Natural killer cell (primary cell): ENCODE data around the gene AVPI1. TPM values are rescaled to one million over a fixed set of nuclear protein-coding genes. Genes with fewer than 3 reads are reported as not detected.
"Not testable (repeated sequence)": the region's sequence is repeated elsewhere in the genome, so short reads cannot be mapped to it uniquely, and the experiment has no call there.

Experiments used
- ATAC-seq, 3 donors: fragments of 150-1000 bp in 2 of 3; fragments of 200-7000 bp in 1 of 3; cut with Tn5 transposase; 1 replicate in 1 of 3; 2 replicates in 2 of 3; pipeline ENCODE4 v1.10.0; 2021; ENCODE audit warnings: mild to moderate bottlenecking in 2 of 3, moderate library complexity in 2 of 3
- DNase-seq, 2 donors: peaks; one replicate each; pipeline versions ENCODE4 v3.0.0 to v3.0.0-alpha.2; 2013 to 2021; ENCODE audit warnings: mixed read lengths in 1 of 2
- H3K27ac ChIP-seq: one replicate; pipeline ENCODE4 v1.5.1; 2013; ENCODE audit warnings: mild to moderate bottlenecking, low read length
- H3K27me3 ChIP-seq: one replicate; pipeline ENCODE4 v1.6.1; 2013; ENCODE audit warnings: low read length; ENCODE audit not compliant: control insufficient read depth, insufficient read depth
- H3K36me3 ChIP-seq: one replicate; pipeline ENCODE4 v1.6.1; 2013; ENCODE audit warnings: low read length; ENCODE audit not compliant: control insufficient read depth, insufficient read depth
- H3K4me1 ChIP-seq: one replicate; pipeline ENCODE4 v1.6.1; 2013; ENCODE audit warnings: low read length; ENCODE audit not compliant: control insufficient read depth, insufficient read depth
- H3K4me3 ChIP-seq: one replicate; pipeline ENCODE4 v1.5.1; 2013; ENCODE audit warnings: low read length
- H3K9me3 ChIP-seq: one replicate; pipeline ENCODE4 v1.6.1; 2013; ENCODE audit warnings: low read length; ENCODE audit not compliant: control insufficient read depth, insufficient read depth
- H3K27ac Mint-ChIP-seq, 2 donors: one replicate each; pipeline ENCODE4 v1.8.0; 2022; ENCODE audit warnings: mild to moderate bottlenecking in 2 of 2, mixed read lengths in 2 of 2, moderate library complexity in 1 of 2
- H3K27me3 Mint-ChIP-seq, 2 donors: one replicate each; pipeline ENCODE4 v1.8.0; 2022; ENCODE audit warnings: low read depth in 2 of 2, mixed read lengths in 2 of 2
- H3K36me3 Mint-ChIP-seq: one replicate; pipeline ENCODE4 v1.8.0; 2022; ENCODE audit warnings: mixed read lengths
- H3K4me1 Mint-ChIP-seq, 2 donors: one replicate each; pipeline ENCODE4 v1.8.0; 2022; ENCODE audit warnings: mixed read lengths in 2 of 2
- H3K4me3 Mint-ChIP-seq: one replicate; pipeline ENCODE4 v1.8.0; 2022; ENCODE audit warnings: mild to moderate bottlenecking, moderate library complexity, mixed read lengths
- H3K9me3 Mint-ChIP-seq, 2 donors: one replicate each; pipeline ENCODE4 v1.8.0; 2022; ENCODE audit warnings: mixed read lengths in 2 of 2
- WGBS: methylation state at CpG from one replicate; pipeline ENCODE4 v1.1.7; 2013; ENCODE audit warnings: missing lambda C conversion rate; ENCODE audit not compliant: insufficient coverage; 5-methylcytosine and 5-hydroxymethylcytosine counted together
- intact Hi-C: fragments of 100-400 bp; cut with micrococcal nuclease; formaldehyde crosslinking; loops from one replicate; pipeline ENCODE4 v1.14.2; 2022
- total RNA-seq, 4 donors: library from RNA; stranded (reverse); fragments of 120-200 nt in 1 of 4; gene quantifications; one replicate each; pipeline versions ENCODE4 v1.2.3 to v1.2.4, GENCODE V29; 2013 to 2022
- TF ChIP-seq, protein P1 (sequence below): fragments of 200-600 bp; IDR thresholded peaks from one replicate; pipeline ENCODE4 v1.8.0; 2022; ENCODE audit warnings: antibody characterized with exemption

The AVPI1 gene
- total RNA-seq, 3 donors from 2014 or later (not counting 1 experiment from before 2014, with no cell fraction given): 6.1 to 8.4 (median 6.8) TPM

GRCh38 chr10:97647556-97647955 lies 39.5 kb downstream of the AVPI1 start:
- H3K4me1 ChIP-seq: peaks cover 24% of the 10 kb centered on the region
- Mint-ChIP-seq H3K27ac (peak overlapping the region; percentile 93 to 94), H3K4me3 (no peak overlapping the region), H3K27me3 (no peaks in the 10 kb centered on the region), H3K36me3 (no peaks in the 10 kb centered on the region), H3K9me3 (no peaks in the 10 kb centered on the region), H3K4me1 (peaks cover 30 to 33% of the 10 kb centered on the region in 2 donors)
- H3K9me3 ChIP-seq: no peaks in the 10 kb centered on the region
- TF ChIP-seq, protein P1, sequence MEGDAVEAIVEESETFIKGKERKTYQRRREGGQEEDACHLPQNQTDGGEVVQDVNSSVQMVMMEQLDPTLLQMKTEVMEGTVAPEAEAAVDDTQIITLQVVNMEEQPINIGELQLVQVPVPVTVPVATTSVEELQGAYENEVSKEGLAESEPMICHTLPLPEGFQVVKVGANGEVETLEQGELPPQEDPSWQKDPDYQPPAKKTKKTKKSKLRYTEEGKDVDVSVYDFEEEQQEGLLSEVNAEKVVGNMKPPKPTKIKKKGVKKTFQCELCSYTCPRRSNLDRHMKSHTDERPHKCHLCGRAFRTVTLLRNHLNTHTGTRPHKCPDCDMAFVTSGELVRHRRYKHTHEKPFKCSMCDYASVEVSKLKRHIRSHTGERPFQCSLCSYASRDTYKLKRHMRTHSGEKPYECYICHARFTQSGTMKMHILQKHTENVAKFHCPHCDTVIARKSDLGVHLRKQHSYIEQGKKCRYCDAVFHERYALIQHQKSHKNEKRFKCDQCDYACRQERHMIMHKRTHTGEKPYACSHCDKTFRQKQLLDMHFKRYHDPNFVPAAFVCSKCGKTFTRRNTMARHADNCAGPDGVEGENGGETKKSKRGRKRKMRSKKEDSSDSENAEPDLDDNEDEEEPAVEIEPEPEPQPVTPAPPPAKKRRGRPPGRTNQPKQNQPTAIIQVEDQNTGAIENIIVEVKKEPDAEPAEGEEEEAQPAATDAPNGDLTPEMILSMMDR: no peak
- H3K4me3 ChIP-seq: no peak overlapping the region
- H3K36me3 ChIP-seq: peaks cover 28% of the 10 kb centered on the region
- intact Hi-C loops: loop anchor here (10.0 kb wide), 2 partner anchors 233 to 353 kb away; partner anchors contain the start of gene ARHGAP19
- DNase-seq (no peak), ATAC-seq (no peak)
- 100% methylated on average over 1 of the region's 1 CpG for WGBS
- H3K27me3 ChIP-seq: no peaks in the 10 kb centered on the region
- no peak overlapping the region for H3K27ac ChIP-seq

DNA sequence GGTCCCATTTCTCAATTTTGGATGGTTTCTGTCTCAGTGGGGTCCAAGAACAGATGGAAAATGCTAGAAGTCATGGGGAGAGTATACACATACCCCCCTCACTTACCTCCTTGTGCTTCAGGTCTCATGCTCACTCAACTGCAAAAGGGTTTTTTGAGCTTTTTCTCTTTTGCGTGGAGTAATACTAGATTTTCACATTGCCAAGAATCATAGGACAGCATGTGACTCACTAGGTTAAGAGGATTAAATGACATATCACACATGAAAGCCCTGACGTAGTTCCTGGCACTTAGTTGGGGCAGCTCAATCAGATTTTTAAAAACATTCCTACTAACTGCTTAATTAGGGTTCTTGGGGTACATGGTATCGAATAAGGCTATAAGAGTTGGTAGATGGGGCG lies 42.1 kb downstream of the AVPI1 start:
- peaks cover 48 to 55% of the 10 kb centered on the region in 2 donors for H3K4me1 Mint-ChIP-seq
- no peak for ATAC-seq
- Histone ChIP-seq H3K4me1 (peaks cover 40% of the 10 kb centered on the region), H3K36me3 (peaks cover 9% of the 10 kb centered on the region), H3K9me3 (no peaks in the 10 kb centered on the region), H3K27me3 (no peaks in the 10 kb centered on the region), H3K4me3 (no peak overlapping the region), H3K27ac (no peak overlapping the region)
- no peaks in the 10 kb centered on the region for H3K27me3 Mint-ChIP-seq
- H3K4me3 Mint-ChIP-seq: no peak overlapping the region
- DNase-seq: no peak
- intact Hi-C loops: loop anchor here (5.0 to 10.0 kb wide), 3 partner anchors 148 to 350 kb away; partner anchors contain the start of genes ARHGAP19, MMS19 and UBTD1
- WGBS: 100% methylated on average over 3 of the region's 4 CpGs
- no peak overlapping the region for H3K27ac Mint-ChIP-seq
- TF ChIP-seq, protein P1: no peak
- H3K9me3 Mint-ChIP-seq: no peaks in the 10 kb centered on the region
- no peaks in the 10 kb centered on the region for H3K36me3 Mint-ChIP-seq

DNA sequence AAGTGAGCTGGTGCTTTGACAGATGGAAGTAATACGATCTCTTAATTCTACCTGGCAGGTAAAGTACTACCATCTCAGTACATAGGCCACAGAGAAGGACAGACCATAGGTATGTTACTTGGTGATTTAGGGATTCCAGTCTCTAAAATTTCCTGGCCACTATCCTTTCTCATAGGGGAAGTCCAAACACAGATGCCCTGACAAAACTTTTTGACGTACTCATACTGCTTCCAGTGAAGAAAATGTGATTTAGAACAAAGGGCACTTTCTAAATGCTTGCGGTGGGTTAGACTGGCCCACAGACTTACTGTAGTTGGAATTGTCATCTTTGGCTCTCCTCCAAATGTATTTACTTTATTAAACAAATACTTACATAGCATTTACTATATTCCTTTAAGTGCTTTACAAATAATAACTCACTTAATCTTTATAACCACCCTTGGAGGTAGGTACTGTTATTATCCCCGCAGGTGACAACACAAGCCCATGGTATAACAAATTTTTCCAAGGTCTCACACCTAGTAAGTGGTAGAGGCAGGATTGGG lies 43.5 kb downstream of the AVPI1 start:
- Mint-ChIP-seq H3K4me3 (peak overlapping the region; percentile 61), H3K36me3 (no peaks in the 10 kb centered on the region)

DNA sequence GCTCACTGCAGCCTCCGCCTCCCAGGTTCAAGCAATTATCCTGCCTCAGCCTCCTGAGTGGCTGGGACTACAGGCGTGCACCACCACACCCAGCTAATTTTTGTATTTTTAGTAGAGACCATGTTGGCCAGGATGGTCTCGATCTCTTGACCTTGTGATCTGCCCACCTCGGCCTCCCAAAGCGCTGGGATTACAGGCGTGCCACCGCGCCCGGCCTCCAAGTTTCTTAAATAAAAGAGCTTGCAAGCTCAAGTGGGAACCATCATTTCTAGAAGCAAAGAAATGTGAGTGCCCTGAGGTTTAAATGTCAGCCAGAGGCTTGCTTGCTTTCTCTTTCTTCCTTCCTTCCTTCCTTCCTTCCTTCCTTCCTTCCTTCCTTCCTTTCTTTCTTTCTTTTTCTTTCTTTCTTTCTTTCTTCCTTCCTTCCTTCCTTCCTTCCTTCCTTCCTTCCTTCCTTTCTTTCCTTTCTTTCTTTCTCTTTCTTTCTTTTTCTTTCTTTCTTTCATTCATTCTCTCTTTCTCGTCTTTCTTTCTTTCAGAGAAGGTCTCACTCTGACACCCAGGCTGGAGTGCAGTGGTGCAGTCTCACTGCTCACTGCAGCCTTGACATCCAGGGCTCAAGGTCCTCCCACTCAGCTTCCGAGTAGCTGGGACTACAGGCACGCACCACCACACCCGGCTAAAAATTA lies 44.4 kb downstream of the AVPI1 start:
- ATAC-seq, H3K4me3 ChIP-seq, H3K27me3 ChIP-seq, H3K27ac ChIP-seq, H3K9me3 Mint-ChIP-seq, H3K27me3 Mint-ChIP-seq, DNase-seq, H3K36me3 Mint-ChIP-seq, H3K9me3 ChIP-seq, H3K36me3 ChIP-seq: not testable (repeated sequence)
- H3K4me1 ChIP-seq: peaks cover 21% of the 10 kb centered on the region
- peak overlapping the region; percentile 63 to 90 for H3K27ac Mint-ChIP-seq
- H3K4me1 Mint-ChIP-seq: peaks cover 32 to 42% of the 10 kb centered on the region in 2 donors
- 95% methylated on average over 13 of the region's 13 CpGs for WGBS
- H3K4me3 Mint-ChIP-seq: peak overlapping the region; percentile 99
- intact Hi-C loops: loop anchor here (5.0 to 10.0 kb wide), 3 partner anchors 145 to 348 kb away; partner anchors contain the start of genes ARHGAP19, MMS19 and UBTD1

More for the DNA sequence above, 43.5 kb downstream of the AVPI1 start:
- ATAC-seq (no peak), DNase-seq (no peak)
- no peak overlapping the region for H3K4me3 ChIP-seq
- 100% methylated on average over 2 of the region's 4 CpGs for WGBS
- H3K27me3 Mint-ChIP-seq: peaks cover 0 to 1% of the 10 kb centered on the region in 2 donors
- TF ChIP-seq, protein P1: no peak
- no peaks in the 10 kb centered on the region for H3K27me3 ChIP-seq
- H3K4me1 ChIP-seq: peaks cover 29% of the 10 kb centered on the region
- peak overlapping the region; percentile 63 to 90 for H3K27ac Mint-ChIP-seq
- no peak overlapping the region for H3K27ac ChIP-seq
- peaks cover 38 to 47% of the 10 kb centered on the region in 2 donors for H3K4me1 Mint-ChIP-seq
- peaks cover 9% of the 10 kb centered on the region for H3K36me3 ChIP-seq
- H3K9me3 ChIP-seq: no peaks in the 10 kb centered on the region
- intact Hi-C loops: loop anchor here (5.0 to 10.0 kb wide), 3 partner anchors 146 to 349 kb away; partner anchors contain the start of genes ARHGAP19, MMS19 and UBTD1
- H3K9me3 Mint-ChIP-seq: no peaks in the 10 kb centered on the region
